NCI-H1436 treated with DMSO at 0.1 percent for 48 hours (cell line): Measurements from ENCODE around the gene NME3.

ENCODE experiments used
- DNase-seq: peaks from one replicate; lab custom pipeline; 2025; lab: John Stamatoyannopoulos, UW

The NME3 gene

DNA sequence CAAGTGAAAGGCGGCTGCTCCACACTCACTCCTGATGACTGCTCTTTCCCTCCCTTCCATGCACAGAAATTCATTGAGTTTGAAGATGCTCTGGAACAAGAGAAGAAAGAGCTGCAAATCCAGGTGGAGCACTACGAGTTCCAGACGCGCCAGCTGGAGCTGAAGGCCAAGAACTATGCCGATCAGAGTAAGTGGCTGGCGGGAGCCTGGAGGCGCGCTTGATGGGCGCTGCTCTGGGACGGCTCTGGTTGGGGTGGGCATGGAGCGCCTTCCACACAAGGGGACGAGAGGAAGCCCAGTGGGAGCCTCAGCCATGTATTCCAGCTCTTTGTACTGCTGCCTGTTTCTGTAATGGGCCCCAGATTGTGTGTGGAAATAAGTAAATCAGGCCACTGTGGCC lies 46.9 kb downstream of the NME3 start:
- no peak for DNase-seq

DNA sequence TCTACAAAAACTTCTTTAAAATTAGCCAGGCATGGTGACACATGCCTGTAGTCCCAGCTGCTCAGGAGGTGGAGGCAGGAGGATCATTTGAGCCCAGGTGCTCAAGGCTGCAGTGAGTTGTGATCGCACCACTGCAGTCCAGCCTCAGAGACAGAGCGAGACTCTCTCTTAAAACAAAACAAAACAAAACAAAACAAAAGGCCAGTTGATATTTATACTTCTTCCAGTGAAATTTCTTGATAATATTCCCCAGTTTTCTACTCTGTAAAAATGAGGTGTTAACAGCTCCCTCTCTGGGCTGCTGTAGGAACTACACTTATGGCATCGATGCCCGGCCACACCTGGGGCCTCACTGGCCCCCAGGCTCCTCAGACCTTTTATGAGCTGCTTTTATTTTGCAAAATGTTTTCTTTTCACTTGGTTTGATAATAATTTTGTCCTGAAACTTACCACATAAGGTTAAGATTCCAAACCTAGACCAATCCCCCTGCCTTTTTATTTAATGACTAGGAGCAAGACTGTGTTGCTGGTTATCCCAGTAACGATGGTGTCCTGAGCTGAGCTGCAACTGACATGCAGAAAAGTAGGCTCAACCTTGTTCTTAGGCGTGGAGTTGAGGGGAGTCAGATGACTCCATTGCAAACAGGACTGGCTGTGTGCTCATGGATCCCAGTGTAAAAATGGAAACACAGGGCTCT lies 47.7 kb downstream of the NME3 start:
- DNase-seq: no peak

DNA sequence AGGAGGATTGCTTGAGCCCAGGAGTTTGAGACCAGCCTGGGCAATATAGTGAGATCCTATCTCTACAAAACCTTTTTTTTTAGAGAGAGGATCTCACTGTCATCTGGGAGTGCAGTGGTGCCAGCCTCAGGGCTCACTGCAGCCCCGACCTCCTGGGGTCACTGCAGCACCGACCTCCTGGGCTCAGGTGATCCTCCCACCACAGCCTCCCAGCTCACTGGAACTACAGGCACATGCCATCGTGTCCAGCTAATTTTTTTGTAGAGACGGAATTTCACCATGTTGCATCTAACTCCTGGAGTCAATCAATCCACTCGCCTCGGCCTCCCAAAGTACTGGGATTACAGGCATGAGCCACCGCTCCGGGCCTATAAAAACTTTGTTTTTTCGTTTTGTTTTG lies 50.0 kb downstream of the NME3 start:
- no peak for DNase-seq
